DOHH2 (cell line): ENCODE data around the gene OSBPL9.

Experiments
- CTCF ChIP-seq: fragments of 200-600 bp; sonication (generic); IDR thresholded peaks from one replicate; pipeline ENCODE4 v1.5.1; 2014; ENCODE audit warnings: antibody characterized with exemption, mild to moderate bottlenecking, low read depth, low read length; ENCODE audit not compliant: poor library complexity, severe bottlenecking
- EZH2phosphoT487 ChIP-seq: fragments of 200-600 bp; sonication (generic); IDR thresholded peaks from 2 replicates; pipeline ENCODE4 v1.6.1; 2017; ENCODE audit warnings: borderline replicate concordance, mild to moderate bottlenecking, antibody characterized with exemption, low read length, moderate library complexity, mixed read lengths

GRCh38 chr1:51569284-51570062 lies 47.4 kb upstream of the OSBPL9 start:
- TF ChIP-seq CTCF (peak; percentile 43), EZH2phosphoT487 (no peak)
